HEK293 (cell line): ENCODE results near the gene GIMAP6.

ENCODE experiments used
- CTCF ChIA-PET: fragments of 350-600 bp; formaldehyde crosslinking; extraction: SDS; loops from one replicate; lab custom pipeline; 2021; ENCODE audit warnings: antibody characterized with exemption; lab: Yijun Ruan, JAX
- POLR2A ChIA-PET: fragments of 300-600 bp; formaldehyde crosslinking; extraction: SDS; loops from one replicate; lab custom pipeline; 2020; ENCODE audit warnings: antibody characterized with exemption, inconsistent platforms; lab: Yijun Ruan, JAX
- H3K27ac ChIP-seq: fragments of 200-500 bp; sonication (Bioruptor generic); 2 replicates; pipeline ENCODE4 v1.5.1; 2014; ENCODE audit warnings: low read depth, low read length, control low read depth, inconsistent platforms; ENCODE audit errors: extremely low read depth
- H3K36me3 ChIP-seq, 2 experiments: fragments of 200-500 bp in 1 of 2; sonication (Bioruptor generic) in 1 of 2; 1 replicate in 1 of 2; 2 replicates in 1 of 2; pipeline ENCODE4 v1.5.1; 2014 to 2017; ENCODE audit warnings: inconsistent platforms in 2 of 2, low read length in 2 of 2; ENCODE audit not compliant: control insufficient read depth in 2 of 2, insufficient read depth in 1 of 2
- H3K4me1 ChIP-seq: fragments of 200-500 bp; sonication (Bioruptor generic); 2 replicates; pipeline ENCODE4 v1.5.1; 2014; ENCODE audit warnings: mild to moderate bottlenecking, low read length, inconsistent platforms; ENCODE audit not compliant: control insufficient read depth, insufficient read depth
- H3K4me3 ChIP-seq: 2 replicates; pipeline ENCODE4 v1.5.1; 2011; ENCODE audit warnings: low read depth, mild to moderate bottlenecking, control low read depth, low read length, moderate library complexity
- H3K9me3 ChIP-seq: fragments of 200-500 bp; sonication (Bioruptor generic); 2 replicates; pipeline ENCODE4 v1.5.1; 2014; ENCODE audit warnings: low read depth, low read length, inconsistent platforms; ENCODE audit not compliant: control insufficient read depth, insufficient read depth
- AEBP2 ChIP-seq: fragments of 450-650 bp; formaldehyde crosslinking; IDR thresholded peaks from 2 replicates; pipeline ENCODE4 v1.5.1; 2016; ENCODE audit warnings: missing biosample characterization, missing genetic modification characterization, borderline replicate concordance
- BCL6B ChIP-seq: fragments of 450-650 bp; formaldehyde crosslinking; IDR thresholded peaks from 2 replicates; pipeline ENCODE4 v1.5.1; 2017; ENCODE audit warnings: missing biosample characterization, missing genetic modification characterization
- CTCF ChIP-seq: fragments of 450-650 bp; formaldehyde crosslinking; IDR thresholded peaks from 2 replicates; pipeline ENCODE4 v1.5.1; 2016; ENCODE audit warnings: missing biosample characterization, missing genetic modification characterization
- INSM2 ChIP-seq: fragments of 450-650 bp; formaldehyde crosslinking; IDR thresholded peaks from 2 replicates; pipeline ENCODE4 v1.5.1; 2016; ENCODE audit warnings: missing biosample characterization, missing genetic modification characterization
- KLF1 ChIP-seq: fragments of 450-650 bp; formaldehyde crosslinking; IDR thresholded peaks from 2 replicates; pipeline ENCODE4 v1.5.1; 2016; ENCODE audit warnings: missing biosample characterization, missing genetic modification characterization
- KLF16 ChIP-seq: fragments of 450-650 bp; formaldehyde crosslinking; IDR thresholded peaks from 2 replicates; pipeline ENCODE4 v1.5.1; 2017; ENCODE audit warnings: missing biosample characterization, missing genetic modification characterization
- TCF7L2 ChIP-seq: IDR thresholded peaks from 2 replicates; pipeline ENCODE4 v1.6.1; 2011; ENCODE audit warnings: low read depth, mild to moderate bottlenecking, inconsistent platforms, low read length, moderate library complexity, borderline replicate concordance
- ZBTB10 ChIP-seq: fragments of 450-650 bp; formaldehyde crosslinking; IDR thresholded peaks from 2 replicates; pipeline ENCODE4 v1.5.1; 2016; ENCODE audit warnings: missing biosample characterization, missing genetic modification characterization
- ZFP69B ChIP-seq: fragments of 450-650 bp; formaldehyde crosslinking; IDR thresholded peaks from 2 replicates; pipeline ENCODE4 v1.5.1; 2016; ENCODE audit warnings: missing biosample characterization, missing genetic modification characterization
- ZNF148 ChIP-seq: fragments of 450-650 bp; formaldehyde crosslinking; IDR thresholded peaks from 2 replicates; pipeline ENCODE4 v1.5.0; 2017; ENCODE audit warnings: missing biosample characterization, missing genetic modification characterization, borderline replicate concordance
- ZNF169 ChIP-seq: fragments of 450-650 bp; formaldehyde crosslinking; IDR thresholded peaks from 2 replicates; pipeline ENCODE4 v1.5.1; 2016; ENCODE audit warnings: missing biosample characterization, missing genetic modification characterization
- ZNF174 ChIP-seq: fragments of 450-650 bp; formaldehyde crosslinking; IDR thresholded peaks from 2 replicates; pipeline ENCODE4 v1.5.0; 2017; ENCODE audit warnings: missing biosample characterization, mild to moderate bottlenecking, missing genetic modification characterization
- ZNF202 ChIP-seq: fragments of 450-650 bp; formaldehyde crosslinking; IDR thresholded peaks from 2 replicates; pipeline ENCODE4 v1.5.1; 2016; ENCODE audit warnings: missing biosample characterization, missing genetic modification characterization, borderline replicate concordance
- ZNF211 ChIP-seq: fragments of 450-650 bp; formaldehyde crosslinking; IDR thresholded peaks from 2 replicates; pipeline ENCODE4 v1.5.1; 2016; ENCODE audit warnings: low read depth, missing biosample characterization, missing genetic modification characterization
- ZNF24 ChIP-seq: fragments of 450-650 bp; formaldehyde crosslinking; IDR thresholded peaks from 2 replicates; pipeline ENCODE4 v1.5.1; 2016; ENCODE audit warnings: missing biosample characterization, missing genetic modification characterization
- ZNF416 ChIP-seq: fragments of 450-650 bp; formaldehyde crosslinking; IDR thresholded peaks from 2 replicates; pipeline ENCODE4 v1.5.1; 2016; ENCODE audit warnings: missing biosample characterization, missing genetic modification characterization
- ZNF48 ChIP-seq: fragments of 450-650 bp; formaldehyde crosslinking; IDR thresholded peaks from 2 replicates; pipeline ENCODE4 v1.5.1; 2016; ENCODE audit warnings: missing biosample characterization, missing genetic modification characterization
- ZNF514 ChIP-seq: fragments of 450-650 bp; formaldehyde crosslinking; IDR thresholded peaks from 2 replicates; pipeline ENCODE4 v1.5.1; 2016; ENCODE audit warnings: missing biosample characterization, missing genetic modification characterization
- ZNF549 ChIP-seq: fragments of 450-650 bp; IDR thresholded peaks from 2 replicates; pipeline ENCODE4 v1.5.1; 2018; ENCODE audit warnings: missing biosample characterization, missing genetic modification characterization, mild to moderate bottlenecking, inconsistent platforms, moderate library complexity
- ZNF580 ChIP-seq: fragments of 450-650 bp; formaldehyde crosslinking; IDR thresholded peaks from 2 replicates; pipeline ENCODE4 v1.5.1; 2016; ENCODE audit warnings: missing biosample characterization, missing genetic modification characterization
- ZNF624 ChIP-seq: fragments of 450-650 bp; formaldehyde crosslinking; IDR thresholded peaks from 2 replicates; pipeline ENCODE4 v1.5.1; 2017; ENCODE audit warnings: missing biosample characterization, missing genetic modification characterization
- ZNF660 ChIP-seq: fragments of 450-650 bp; IDR thresholded peaks from 2 replicates; pipeline ENCODE4 v1.5.1; 2018; ENCODE audit warnings: missing biosample characterization, mild to moderate bottlenecking, missing genetic modification characterization
- ZNF707 ChIP-seq: fragments of 450-650 bp; formaldehyde crosslinking; IDR thresholded peaks from 2 replicates; pipeline ENCODE4 v1.5.1; 2016; ENCODE audit warnings: missing biosample characterization, missing genetic modification characterization
- ZNF747 ChIP-seq: fragments of 450-650 bp; formaldehyde crosslinking; IDR thresholded peaks from 2 replicates; pipeline ENCODE4 v1.5.1; 2016; ENCODE audit warnings: missing biosample characterization, missing genetic modification characterization
- ZNF791 ChIP-seq: fragments of 450-650 bp; formaldehyde crosslinking; IDR thresholded peaks from 2 replicates; pipeline ENCODE4 v1.5.1; 2016; ENCODE audit warnings: missing biosample characterization, missing genetic modification characterization
- ZNF843 ChIP-seq: fragments of 450-650 bp; formaldehyde crosslinking; IDR thresholded peaks from 2 replicates; pipeline ENCODE4 v1.5.1; 2016; ENCODE audit warnings: missing biosample characterization, missing genetic modification characterization

GIMAP6 gene

GRCh38 chr7:150594805-150595204, 37.4 kb downstream of the GIMAP6 start:
- Histone ChIP-seq H3K36me3 (no peaks in the 10 kb centered on the region), H3K4me3 (no peak overlapping the region), H3K27ac (no peak overlapping the region), H3K4me1 (no peaks in the 10 kb centered on the region), H3K9me3 (no peaks in the 10 kb centered on the region)
- TF ChIP-seq KLF16 (no peak), ZNF791 (tag by site-specific recombination) (no peak), KLF1 (tag by site-specific recombination) (no peak), AEBP2 (tag by site-specific recombination) (no peak), ZNF514 (tag by site-specific recombination) (no peak), ZNF148 (no peak), ZNF707 (tag by site-specific recombination) (no peak), ZNF211 (tag by site-specific recombination) (no peak), CTCF (tag by site-specific recombination) (no peak), ZNF169 (tag by site-specific recombination) (no peak), ZNF549 (no peak), ZNF580 (tag by site-specific recombination) (no peak), ZBTB10 (tag by site-specific recombination) (no peak), ZFP69B (no peak), ZNF174 (no peak), BCL6B (tag by site-specific recombination) (no peak)
- ChIA-PET POLR2A (no interaction called here), CTCF (no interaction called here)

- ChIA-PET POLR2A (no interaction called here), CTCF (no interaction called here)
- H3K9me3 ChIP-seq: no peaks in the 10 kb centered on the region
- no peak overlapping the region for H3K4me3 ChIP-seq
- H3K27ac ChIP-seq: no peak overlapping the region
- no peaks in the 10 kb centered on the region for H3K36me3 ChIP-seq
- H3K4me1 ChIP-seq: no peaks in the 10 kb centered on the region
- TF ChIP-seq TCF7L2: no peak
- TF ChIP-seq ZNF416 (tag by site-specific recombination): no peak
- no peak for TF ChIP-seq ZNF211 (tag by site-specific recombination)
- no peak for TF ChIP-seq ZNF624
- no peak for TF ChIP-seq ZNF202 (tag by site-specific recombination)
- TF ChIP-seq KLF16: no peak
- TF ChIP-seq ZNF48 (tag by site-specific recombination): no peak
- no peak for TF ChIP-seq ZNF843 (tag by site-specific recombination)
- TF ChIP-seq INSM2 (tag by site-specific recombination): no peak
- TF ChIP-seq ZNF660 (tag by site-specific recombination): no peak
- TF ChIP-seq ZNF747 (tag by site-specific recombination): no peak
- TF ChIP-seq ZNF24 (tag by site-specific recombination): no peak
Measured at GRCh38 chr7:150587551-150587950, 44.6 kb downstream of the GIMAP6 start.
